ENCODE measurements around the gene PHYKPL.
"Not testable (repeated sequence)": the region's sequence is repeated elsewhere in the genome, so short reads cannot be mapped to it uniquely, and the experiment has no call there.

The PHYKPL gene

DNA sequence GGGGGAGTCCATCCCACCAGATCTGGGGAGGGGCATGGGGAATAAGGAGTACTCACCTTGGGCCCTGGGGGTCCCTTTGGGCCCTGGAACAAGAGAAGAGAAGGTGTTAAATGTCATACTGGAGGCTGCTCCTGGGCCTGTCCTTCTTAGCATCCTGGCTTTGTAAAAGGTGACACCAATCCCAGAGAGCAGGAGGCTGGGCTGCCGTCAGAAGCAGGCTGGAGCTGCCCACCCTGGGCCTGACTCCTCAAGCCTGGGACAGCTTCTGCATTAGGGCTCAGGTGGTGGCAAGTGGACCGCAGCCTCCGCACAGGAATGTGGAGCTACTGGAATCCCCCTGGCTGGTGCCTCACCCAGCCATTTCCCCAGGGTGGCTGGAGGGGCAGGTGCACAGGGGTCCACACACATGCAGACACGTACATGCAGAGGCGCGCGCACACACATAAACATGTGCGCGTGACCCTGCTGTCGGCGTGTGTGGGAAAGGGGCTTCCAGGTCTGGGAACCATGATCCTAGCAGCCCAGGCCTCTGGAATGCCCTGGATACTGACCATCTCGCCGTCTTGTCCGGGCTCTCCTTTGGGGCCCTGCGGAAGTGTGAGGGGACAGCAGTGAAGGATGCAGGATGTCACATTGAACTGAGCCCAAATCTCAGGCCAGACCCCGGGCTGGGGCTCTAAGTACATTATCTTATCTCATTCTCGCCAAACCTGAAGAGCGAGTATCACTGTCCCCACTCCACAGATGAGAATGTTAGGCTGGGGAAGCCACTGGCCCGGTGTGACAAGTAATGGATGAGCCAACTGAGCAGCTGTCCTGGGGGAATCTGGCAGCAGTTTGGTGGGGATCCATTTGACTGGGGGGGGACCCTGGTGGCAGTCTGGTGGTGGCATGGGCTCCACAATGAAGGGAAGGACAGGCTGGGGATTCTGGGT lies 29.3 kb upstream of the PHYKPL start:
- DNase-seq, result no peak

- no peak for DNase-seq
Observed at GRCh38 chr5:178259623-178260536, 27.3 kb upstream of the PHYKPL start.

- no peak for DNase-seq
Observed at GRCh38 chr5:178257650-178258049, 25.0 kb upstream of the PHYKPL start.

- DNase-seq, result no peak
Observed at GRCh38 chr5:178256746-178257145, 24.1 kb upstream of the PHYKPL start.

GRCh38 chr5:178253632-178254031 lies 21.0 kb upstream of the PHYKPL start:
- not testable (repeated sequence) for DNase-seq

DNA sequence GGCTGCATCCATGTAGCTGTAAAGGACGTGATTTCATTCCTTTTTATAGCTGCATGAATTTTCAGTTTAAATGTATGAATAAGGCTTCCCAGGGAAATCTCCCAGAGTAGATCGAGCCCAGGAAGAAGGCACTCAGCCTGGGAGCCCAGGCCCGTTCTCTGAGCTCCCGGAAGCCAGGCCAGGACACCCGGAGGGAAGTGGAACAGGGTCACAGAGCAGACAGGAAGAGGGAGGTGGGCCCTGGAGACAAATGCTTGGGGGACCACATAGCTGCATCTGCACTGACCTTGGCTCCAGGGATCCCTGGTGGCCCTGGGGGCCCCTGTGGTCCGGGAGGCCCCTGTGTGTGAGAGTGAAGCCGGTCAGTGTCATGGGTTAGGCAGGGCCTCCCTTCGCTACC lies 19.7 kb upstream of the PHYKPL start:
- no peak for DNase-seq

- no peak for DNase-seq
Observed at GRCh38 chr5:178250263-178250662, 17.7 kb upstream of the PHYKPL start.

DNA sequence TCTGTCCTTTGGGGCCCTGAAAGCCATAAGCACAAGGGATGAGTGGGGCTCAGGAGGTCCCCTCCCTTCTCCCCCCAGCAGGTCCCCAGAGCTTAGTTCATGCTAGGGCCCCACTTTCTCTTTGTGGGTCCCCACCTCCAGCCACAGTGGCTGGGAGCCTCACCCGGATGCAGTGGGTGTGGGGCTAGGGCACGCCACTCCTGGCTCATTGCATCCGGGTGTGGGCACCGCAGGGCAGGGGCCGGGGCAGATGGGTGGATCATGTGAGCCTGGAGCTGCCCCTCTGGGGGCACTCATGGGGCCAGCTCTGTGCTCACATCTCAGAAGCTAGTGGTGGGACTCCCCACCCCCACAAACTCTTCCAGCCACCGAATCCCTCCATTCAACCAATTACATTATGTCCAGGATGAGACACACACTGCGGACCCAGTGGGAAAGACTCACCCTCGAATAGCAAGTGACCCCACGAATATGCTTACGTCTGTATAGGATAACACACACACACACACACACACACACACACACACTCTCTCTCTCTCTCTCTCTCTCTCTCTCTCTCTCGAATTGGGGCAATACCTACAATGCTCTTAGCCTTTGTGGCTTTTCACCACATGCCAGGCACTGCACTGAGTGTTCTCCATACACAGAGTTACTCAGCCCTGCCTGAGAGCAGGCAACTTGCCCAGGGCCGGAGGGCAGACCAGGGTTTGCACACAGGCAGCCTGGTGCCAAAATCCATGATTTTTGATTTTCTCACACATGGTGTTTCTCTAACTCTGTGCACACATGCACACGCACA lies 16.8 kb upstream of the PHYKPL start:
- DNase-seq, result no peak

- no peak for DNase-seq
Observed at GRCh38 chr5:178248750-178249149, 16.1 kb upstream of the PHYKPL start.

DNA sequence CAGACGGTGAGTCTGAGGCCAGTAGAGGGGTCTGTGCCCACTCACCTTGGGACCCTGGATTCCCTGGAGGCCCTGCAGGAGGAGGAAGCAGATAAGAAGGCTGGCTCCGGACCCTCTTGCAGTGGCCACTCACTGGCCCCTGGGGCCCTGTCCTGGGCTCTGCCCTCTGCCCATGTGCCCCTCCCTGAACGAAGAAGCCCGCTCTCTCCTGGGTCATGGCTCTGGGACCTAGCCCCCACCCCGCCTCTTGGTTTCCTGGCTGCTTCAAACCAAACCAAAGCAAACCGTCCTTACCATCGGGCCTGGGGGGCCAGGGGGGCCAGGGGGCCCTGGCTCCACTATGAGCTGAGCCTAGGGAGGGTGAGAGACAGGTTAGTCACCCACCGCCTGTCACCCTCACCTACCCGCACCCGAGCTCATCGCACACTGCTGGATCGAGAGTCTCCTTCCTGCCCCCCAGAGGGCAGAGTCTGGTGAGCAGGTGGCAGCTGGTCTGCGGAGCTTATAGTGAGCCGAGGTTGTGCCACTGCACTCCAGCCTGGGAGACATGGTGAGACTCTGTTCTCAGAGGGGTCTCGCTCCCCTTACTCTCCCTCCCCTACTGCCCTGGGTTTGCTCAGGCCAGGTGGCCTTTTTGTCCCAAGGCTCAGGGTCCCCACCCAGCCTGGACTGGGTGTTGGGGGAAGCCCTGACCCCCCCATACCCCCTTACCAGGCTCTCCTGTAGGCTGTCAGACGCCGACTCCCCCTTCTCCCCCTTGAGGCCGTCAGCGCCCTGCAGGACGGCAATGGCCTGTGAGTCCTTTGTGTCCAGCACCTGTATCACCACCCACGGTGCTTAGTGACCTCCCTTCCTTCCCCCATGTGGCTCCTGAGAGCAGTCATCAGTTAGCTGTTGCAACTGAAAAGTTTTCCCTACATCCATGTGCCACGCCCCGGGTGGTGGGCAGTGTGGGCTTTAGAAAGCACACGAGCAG lies 15.2 kb upstream of the PHYKPL start:
- DNase-seq, result no peak

GRCh38 chr5:178246624-178247279 lies 14.2 kb upstream of the PHYKPL start:
- DNase-seq, result no peak

DNA sequence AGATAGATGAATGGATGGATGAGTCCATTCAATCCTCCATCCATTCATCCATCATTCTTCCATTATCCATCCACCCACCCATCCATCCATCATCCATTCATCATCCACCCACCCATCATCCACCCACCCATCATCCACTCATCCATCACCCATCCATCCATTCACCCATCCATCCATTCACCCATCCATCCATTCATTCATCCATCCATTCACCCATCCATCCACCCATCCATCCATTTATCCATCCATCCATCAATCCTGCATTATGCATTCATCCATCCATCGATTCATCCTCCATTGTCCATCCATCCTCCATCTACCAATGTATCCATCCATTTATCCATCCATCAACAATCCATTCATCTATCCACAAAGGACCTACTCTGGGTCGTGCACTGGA lies 12.8 kb upstream of the PHYKPL start:
- DNase-seq, result no peak

- DNase-seq, result no peak
Observed at GRCh38 chr5:178244576-178244975, 12.0 kb upstream of the PHYKPL start.

- DNase-seq, result no peak
Observed at GRCh38 chr5:178242416-178242815, 9.8 kb upstream of the PHYKPL start.

GRCh38 chr5:178241688-178242231 lies 9.2 kb upstream of the PHYKPL start:
- DNase-seq, result no peak

- DNase-seq, result no peak
Observed at GRCh38 chr5:178241231-178241663, 8.6 kb upstream of the PHYKPL start.

DNA sequence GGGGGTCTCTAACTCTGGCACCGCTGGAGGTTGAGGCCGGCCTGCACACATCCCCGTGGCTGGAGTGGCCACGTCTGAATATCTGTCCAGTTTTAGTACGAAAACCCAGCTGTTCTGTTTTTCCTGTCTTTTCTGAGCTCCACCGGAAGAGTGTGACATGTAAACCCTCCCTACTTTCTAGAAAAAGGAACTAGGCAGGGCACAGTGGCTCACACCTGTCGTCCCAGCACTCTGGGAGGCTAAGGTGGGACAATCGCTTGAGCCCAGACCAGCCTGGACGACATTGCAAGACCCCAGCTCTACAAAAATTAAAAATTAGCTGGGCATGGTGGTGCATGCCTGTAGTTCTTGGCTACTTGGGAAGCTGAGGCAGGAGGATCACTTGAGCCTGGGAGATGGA lies 8.2 kb upstream of the PHYKPL start:
- no peak for DNase-seq

GRCh38 chr5:178240341-178240741 lies 7.7 kb upstream of the PHYKPL start:
- DNase-seq, result no peak

DNA sequence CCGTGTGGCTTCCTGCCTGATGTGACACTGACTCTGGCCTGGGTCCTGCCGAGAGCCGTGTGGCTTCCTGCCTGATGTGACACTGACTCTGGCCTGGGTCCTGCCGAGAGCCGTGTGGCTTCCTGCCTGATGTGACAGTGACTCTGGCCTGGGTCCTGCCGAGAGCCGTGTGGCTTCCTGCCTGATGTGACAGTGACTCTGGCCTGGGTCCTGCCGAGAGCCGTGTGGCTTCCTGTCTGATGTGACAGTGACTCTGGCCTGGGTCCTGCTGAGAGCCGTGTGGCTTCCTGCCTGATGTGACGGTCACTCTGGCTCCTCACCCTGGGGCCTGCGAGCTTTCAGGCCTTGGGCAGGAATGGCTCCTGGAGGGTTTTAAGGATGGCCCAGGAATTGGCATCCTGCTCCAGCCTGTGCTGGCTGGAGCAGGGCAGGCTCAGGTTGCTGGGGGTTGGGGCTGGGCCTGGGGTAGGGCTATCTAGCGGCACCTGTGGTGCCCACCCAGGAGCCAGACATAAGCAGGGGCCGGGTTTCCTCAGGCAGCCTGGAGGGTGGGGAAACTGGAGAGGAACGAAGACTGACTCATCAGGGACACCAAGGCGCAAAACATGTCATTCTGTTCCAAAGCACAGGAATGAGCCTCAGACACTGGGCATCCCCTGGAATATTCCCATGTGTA lies 7.2 kb upstream of the PHYKPL start:
- DNase-seq, result not testable (repeated sequence)
